Peyer's patch (tissue), 4 donors: Measurements from ENCODE around the gene THRB.

Experiments
- CTCF ChIP-seq, 6 experiments: fragments of 450-650 bp in 4 of 6; fragments of 200-600 bp in 2 of 6; sonication (generic) in 1 of 6; IDR thresholded peaks; one replicate each; pipeline ENCODE4 v1.5.1; 2017 to 2019; ENCODE audit warnings: antibody characterized with exemption in 6 of 6, mild to moderate bottlenecking in 3 of 6, moderate library complexity in 1 of 6
- POLR2A ChIP-seq, 2 donors: fragments of 450-650 bp; IDR thresholded peaks; one replicate each; pipeline ENCODE4 v1.5.1; 2017; ENCODE audit warnings: antibody characterized with exemption in 2 of 2, mild to moderate bottlenecking in 2 of 2, moderate library complexity in 2 of 2

GRCh38 chr3:24416224-24416623, 78.4 kb downstream of the THRB start:
- TF ChIP-seq CTCF (IDR thresholded peaks at IDR 0.05) (no peak), POLR2A (IDR thresholded peaks at IDR 0.05) (no peak)
